ENCODE results near the gene UBL7.

The UBL7 gene

GRCh38 chr15:74414081-74414580, 46.8 kb downstream of the UBL7 start:
- DNase-seq (ENCODE audit: insufficient read length, low spot score) (no peak), FAIRE-seq (no peak)
- TF ChIP-seq TAF1 (IDR thresholded peaks at IDR 0.05; ENCODE audit: low read depth, low read length) (no peak), POLR2AphosphoS5 (IDR thresholded peaks at IDR 0.05; ENCODE audit: low read depth, low read length) (no peak), POLR2A (IDR thresholded peaks at IDR 0.05; ENCODE audit: low read depth, low read length) (no peak), PAX5 (IDR thresholded peaks at IDR 0.05; ENCODE audit: insufficient read depth, low read length, severe bottlenecking) (no peak), POU2F2 (IDR thresholded peaks at IDR 0.05; ENCODE audit: low read depth, low read length) (no peak), SPI1 (IDR thresholded peaks at IDR 0.05; ENCODE audit: low read depth, low read length) (no peak)

GRCh38 chr15:74413350-74414080, 47.4 kb downstream of the UBL7 start:
- DNase-seq (ENCODE audit: insufficient read length, low spot score) (no peak), FAIRE-seq (no peak)
- TF ChIP-seq POLR2AphosphoS5 (IDR thresholded peaks at IDR 0.05; ENCODE audit: low read depth, low read length) (0 out of 2 replicates have a peak, but pooled peaks have one; percentile 17), POLR2A (IDR thresholded peaks at IDR 0.05; ENCODE audit: low read depth, low read length) (no peak)

GRCh38 chr15:74412159-74412558, 48.8 kb downstream of the UBL7 start:
- DNase-seq (ENCODE audit: insufficient read length, low spot score), result no peak
- no peak for TF ChIP-seq POU2F2 (IDR thresholded peaks at IDR 0.05; ENCODE audit: low read depth, low read length)
- no peak for TF ChIP-seq TAF1 (IDR thresholded peaks at IDR 0.05; ENCODE audit: low read depth, low read length)
- no peak for TF ChIP-seq POLR2A (IDR thresholded peaks at IDR 0.05; ENCODE audit: low read depth, low read length)
- no peak for TF ChIP-seq PAX5 (IDR thresholded peaks at IDR 0.05; ENCODE audit: insufficient read depth, low read length, severe bottlenecking)
- TF ChIP-seq SPI1 (IDR thresholded peaks at IDR 0.05; ENCODE audit: low read depth, low read length), result no peak
- no peak for TF ChIP-seq POLR2AphosphoS5 (IDR thresholded peaks at IDR 0.05; ENCODE audit: low read depth, low read length)
- no peak for FAIRE-seq

GRCh38 chr15:74411686-74412085, 49.3 kb downstream of the UBL7 start:
- TF ChIP-seq PAX5 (IDR thresholded peaks at IDR 0.05; ENCODE audit: insufficient read depth, low read length, severe bottlenecking) (no peak), POU2F2 (IDR thresholded peaks at IDR 0.05; ENCODE audit: low read depth, low read length) (no peak), TAF1 (IDR thresholded peaks at IDR 0.05; ENCODE audit: low read depth, low read length) (no peak), POLR2AphosphoS5 (IDR thresholded peaks at IDR 0.05; ENCODE audit: low read depth, low read length) (no peak), POLR2A (IDR thresholded peaks at IDR 0.05; ENCODE audit: low read depth, low read length) (no peak), SPI1 (IDR thresholded peaks at IDR 0.05; ENCODE audit: low read depth, low read length) (no peak)
- DNase-seq (ENCODE audit: insufficient read length, low spot score) (no peak), FAIRE-seq (no peak)

- DNase-seq (ENCODE audit: insufficient read length, low spot score) (no peak), FAIRE-seq (no peak)
- TF ChIP-seq SPI1 (IDR thresholded peaks at IDR 0.05; ENCODE audit: low read depth, low read length) (no peak), POLR2AphosphoS5 (IDR thresholded peaks at IDR 0.05; ENCODE audit: low read depth, low read length) (no peak), TAF1 (IDR thresholded peaks at IDR 0.05; ENCODE audit: low read depth, low read length) (no peak)
Observed at GRCh38 chr15:74410502-74410901, 50.5 kb downstream of the UBL7 start.

- no peak for FAIRE-seq
Observed at GRCh38 chr15:74409225-74409624, 51.7 kb downstream of the UBL7 start.

GRCh38 chr15:74408815-74409214, 52.1 kb downstream of the UBL7 start:
- no peak for DNase-seq (ENCODE audit: insufficient read length, low spot score)
- TF ChIP-seq TAF1 (IDR thresholded peaks at IDR 0.05; ENCODE audit: low read depth, low read length), result no peak
- no peak for TF ChIP-seq PAX5 (IDR thresholded peaks at IDR 0.05; ENCODE audit: insufficient read depth, low read length, severe bottlenecking)
- TF ChIP-seq SPI1 (IDR thresholded peaks at IDR 0.05; ENCODE audit: low read depth, low read length), result no peak
- no peak for TF ChIP-seq POU2F2 (IDR thresholded peaks at IDR 0.05; ENCODE audit: low read depth, low read length)
- TF ChIP-seq POLR2A (IDR thresholded peaks at IDR 0.05; ENCODE audit: low read depth, low read length), result peak; percentile 40; the same call in 1 of the 2 replicates
- no peak for FAIRE-seq

More at GRCh38 chr15:74409225-74409624, 51.7 kb downstream of the UBL7 start:
- TF ChIP-seq PAX5 (IDR thresholded peaks at IDR 0.05; ENCODE audit: insufficient read depth, low read length, severe bottlenecking) (no peak), POLR2A (IDR thresholded peaks at IDR 0.05; ENCODE audit: low read depth, low read length) (no peak), POU2F2 (IDR thresholded peaks at IDR 0.05; ENCODE audit: low read depth, low read length) (no peak), SPI1 (IDR thresholded peaks at IDR 0.05; ENCODE audit: low read depth, low read length) (no peak), POLR2AphosphoS5 (IDR thresholded peaks at IDR 0.05; ENCODE audit: low read depth, low read length) (no peak), TAF1 (IDR thresholded peaks at IDR 0.05; ENCODE audit: low read depth, low read length) (no peak)
- no peak for DNase-seq (ENCODE audit: insufficient read length, low spot score)

- no peak for DNase-seq (ENCODE audit: insufficient read length, low spot score)
- no peak for FAIRE-seq
- no peak for TF ChIP-seq TAF1 (IDR thresholded peaks at IDR 0.05; ENCODE audit: low read depth, low read length)
- TF ChIP-seq POLR2A (IDR thresholded peaks at IDR 0.05; ENCODE audit: low read depth, low read length), result peak; percentile 29; the same call in 1 of the 2 replicates
- TF ChIP-seq POLR2AphosphoS5 (IDR thresholded peaks at IDR 0.05; ENCODE audit: low read depth, low read length), result no peak; the same call in 1 of the 2 replicates
Observed at GRCh38 chr15:74408385-74408784, 52.6 kb downstream of the UBL7 start.

GRCh38 chr15:74406992-74407705, 53.8 kb downstream of the UBL7 start:
- no peak for TF ChIP-seq POLR2A (IDR thresholded peaks at IDR 0.05; ENCODE audit: low read depth, low read length)
- TF ChIP-seq POLR2AphosphoS5 (IDR thresholded peaks at IDR 0.05; ENCODE audit: low read depth, low read length), result peak; percentile 45; the same call in 1 of the 2 replicates
- TF ChIP-seq SPI1 (IDR thresholded peaks at IDR 0.05; ENCODE audit: low read depth, low read length), result no peak
- FAIRE-seq (peak; percentile 69), DNase-seq (ENCODE audit: insufficient read length, low spot score) (no peak)

- TF ChIP-seq TAF1 (IDR thresholded peaks at IDR 0.05; ENCODE audit: low read depth, low read length), result no peak
- TF ChIP-seq SPI1 (IDR thresholded peaks at IDR 0.05; ENCODE audit: low read depth, low read length), result no peak
- no peak for TF ChIP-seq POLR2A (IDR thresholded peaks at IDR 0.05; ENCODE audit: low read depth, low read length)
- TF ChIP-seq PAX5 (IDR thresholded peaks at IDR 0.05; ENCODE audit: insufficient read depth, low read length, severe bottlenecking), result no peak
- no peak for TF ChIP-seq POLR2AphosphoS5 (IDR thresholded peaks at IDR 0.05; ENCODE audit: low read depth, low read length)
- no peak for TF ChIP-seq POU2F2 (IDR thresholded peaks at IDR 0.05; ENCODE audit: low read depth, low read length)
- DNase-seq (ENCODE audit: insufficient read length, low spot score) (no peak), FAIRE-seq (no peak)
Observed at GRCh38 chr15:74406517-74406916, 54.4 kb downstream of the UBL7 start.
